HepG2 (cell line): ENCODE measurements around the gene ZNF148. TPM values are rescaled to one million over a fixed set of nuclear protein-coding genes. Genes with fewer than 3 reads are reported as not detected.

Source experiments
- ATAC-seq: fragments of 200-7000 bp; cut with Tn5 transposase; 3 replicates; pipeline ENCODE4 v1.9.1; 2020; ENCODE audit warnings: mild to moderate bottlenecking, moderate library complexity
- BruUV-seq: library from RNA; stranded (reverse); fragments of 400-500 nt; replicated peaks from 2 replicates; lab custom pipeline; 2021; lab: Mats Ljungman, UMichigan
- CTCF ChIA-PET: fragments of 300-600 bp; formaldehyde crosslinking; extraction: SDS; loops from one replicate; lab custom pipeline; 2021; ENCODE audit warnings: low total read pairs, inconsistent platforms, low intra/inter-chr PET ratio; lab: Yijun Ruan, JAX
- POLR2A ChIA-PET: fragments of 350-600 bp; sonication (Branson Sonifier 250); formaldehyde crosslinking; loops from one replicate; lab custom pipeline; 2020; ENCODE audit warnings: antibody characterized with exemption, inconsistent platforms; lab: Yijun Ruan, JAX
- DNase-seq: peaks from one replicate; pipeline ENCODE4 v3.0.0-alpha.2; 2015; ENCODE audit warnings: low spot score
- FAIRE-seq: peaks from 3 replicates; lab custom pipeline; 2011; peaks lifted over from hg19 to GRCh38; lab: Jason Lieb, UNC
- H2AFZ ChIP-seq: one replicate; pipeline ENCODE4 v1.6.1; 2011; ENCODE audit warnings: low read length, inconsistent platforms
- H3K27ac ChIP-seq: fragments of 300-600 bp; 3 replicates; pipeline ENCODE4 v1.8.0; 2011; ENCODE audit warnings: mixed run types, mild to moderate bottlenecking, mixed read lengths, low read length, inconsistent platforms; ENCODE audit not compliant: insufficient read depth; ENCODE audit errors: extremely low read length
- H3K27me3 ChIP-seq, 2 experiments: fragments of 200-600 bp in 1 of 2; 2 replicates in 1 of 2; 3 replicates in 1 of 2; pipeline versions ENCODE4 v1.6.0 to v1.8.0; 2011; ENCODE audit warnings: low read length in 2 of 2, mild to moderate bottlenecking in 2 of 2, moderate library complexity in 2 of 2, inconsistent platforms in 1 of 2; ENCODE audit not compliant: insufficient read depth in 2 of 2, control insufficient read depth in 1 of 2
- H3K36me3 ChIP-seq, 2 experiments: fragments of 200-600 bp in 1 of 2; replicated peaks in 1 of 2; 2 replicates in 1 of 2; 3 replicates in 1 of 2; pipeline versions ENCODE4 v1.5.1 to v1.8.0; 2011; ENCODE audit warnings: low read length in 2 of 2, inconsistent platforms in 1 of 2; ENCODE audit not compliant: insufficient read depth in 2 of 2, control insufficient read depth in 1 of 2
- H3K4me1 ChIP-seq: 2 replicates; pipeline ENCODE4 v1.5.1; 2012; ENCODE audit warnings: low read length, inconsistent platforms; ENCODE audit not compliant: insufficient read depth
- H3K4me2 ChIP-seq: 2 replicates; pipeline ENCODE4 v1.6.0; 2011; ENCODE audit warnings: low read depth, low read length, inconsistent platforms
- H3K4me3 ChIP-seq, 3 experiments: fragments of 200-600 bp in 1 of 3; sonication (generic), shearing (Covaris generic) in 1 of 3; replicated peaks in 1 of 3; 2 replicates each; pipeline ENCODE4 v1.5.1; 2011 to 2016; ENCODE audit warnings: low read length in 3 of 3, inconsistent platforms in 2 of 3, low read depth in 2 of 3, mild to moderate bottlenecking in 2 of 3, control low read depth in 1 of 3, mixed read lengths in 1 of 3; ENCODE audit not compliant: insufficient read depth in 1 of 3
- H3K79me2 ChIP-seq: one replicate; pipeline ENCODE4 v1.6.1; 2011; ENCODE audit warnings: low read length, inconsistent platforms; ENCODE audit not compliant: insufficient read depth
- H3K9ac ChIP-seq: 2 replicates; pipeline ENCODE4 v1.6.0; 2011; ENCODE audit warnings: mild to moderate bottlenecking, low read depth, low read length, inconsistent platforms; ENCODE audit not compliant: insufficient read depth
- H3K9me3 ChIP-seq: 2 replicates; pipeline ENCODE4 v1.5.1; 2012; ENCODE audit warnings: mild to moderate bottlenecking, low read length
- H4K20me1 ChIP-seq: 2 replicates; pipeline ENCODE4 v1.6.0; 2011; ENCODE audit warnings: inconsistent platforms, mild to moderate bottlenecking, low read length, moderate library complexity; ENCODE audit not compliant: insufficient read depth
- ATRX ChIP-seq: sonication (generic); formaldehyde crosslinking; IDR thresholded peaks from 2 replicates; pipeline ENCODE4 v1.4.0; 2020; ENCODE audit warnings: missing genetic modification reagents, borderline replicate concordance
- DRAP1 ChIP-seq: IDR thresholded peaks from 2 replicates; pipeline ENCODE4 v1.6.1; 2016; ENCODE audit warnings: missing genetic modification reagents, missing compliant biosample characterization
- GABPA ChIP-seq, 2 experiments: IDR thresholded peaks; 2 replicates each; pipeline ENCODE4 v1.6.1; 2011 to 2016; ENCODE audit warnings: low read depth in 2 of 2, low read length in 1 of 2, missing biosample characterization in 1 of 2, missing genetic modification characterization in 1 of 2
- IRF2 ChIP-seq: IDR thresholded peaks from 2 replicates; pipeline ENCODE4 v1.6.1; 2018; ENCODE audit warnings: missing genetic modification reagents, missing compliant biosample characterization
- NFE2 ChIP-seq: sonication (generic); formaldehyde crosslinking; IDR thresholded peaks from 2 replicates; pipeline ENCODE4 v1.4.0; 2020; ENCODE audit warnings: missing genetic modification reagents
- POLR2A ChIP-seq, 2 experiments: IDR thresholded peaks; 2 replicates each; pipeline ENCODE4 v1.6.1; 2011; ENCODE audit warnings: low read depth in 2 of 2, low read length in 2 of 2, mild to moderate bottlenecking in 1 of 2, moderate library complexity in 1 of 2; ENCODE audit not compliant: insufficient read depth in 1 of 2
- POLR2AphosphoS5 ChIP-seq: IDR thresholded peaks from 2 replicates; pipeline ENCODE4 v1.6.1; 2012; ENCODE audit warnings: low read depth, low read length
- PRPF4 ChIP-seq: fragments of 200-400 bp; formaldehyde crosslinking; IDR thresholded peaks from 2 replicates; pipeline ENCODE4 v1.6.1; 2016; ENCODE audit warnings: low read length, low read depth; ENCODE audit not compliant: poor library complexity, severe bottlenecking
- SSRP1 ChIP-seq: IDR thresholded peaks from 2 replicates; pipeline ENCODE4 v1.6.1; 2016; ENCODE audit warnings: control low read depth
- ZBTB4 ChIP-seq: sonication (generic); formaldehyde crosslinking; IDR thresholded peaks from 2 replicates; pipeline ENCODE4 v1.4.0; 2020; ENCODE audit warnings: missing genetic modification reagents, mild to moderate bottlenecking, borderline replicate concordance
- ZNF263 ChIP-seq: sonication (generic); formaldehyde crosslinking; IDR thresholded peaks from 2 replicates; pipeline ENCODE4 v1.4.0; 2020; ENCODE audit warnings: missing genetic modification reagents
- ZNF337 ChIP-seq: sonication (generic); formaldehyde crosslinking; IDR thresholded peaks from 2 replicates; pipeline ENCODE4 v1.5.1; 2020; ENCODE audit warnings: missing genetic modification reagents, low read depth, mild to moderate bottlenecking, borderline replicate concordance
- ZNF543 ChIP-seq: sonication (generic); formaldehyde crosslinking; IDR thresholded peaks from 2 replicates; pipeline ENCODE4 v1.4.0; 2020; ENCODE audit warnings: mild to moderate bottlenecking, missing genetic modification reagents
- ZNF556 ChIP-seq: sonication (generic); formaldehyde crosslinking; IDR thresholded peaks from 2 replicates; pipeline ENCODE4 v1.4.0; 2020; ENCODE audit warnings: mild to moderate bottlenecking, missing genetic modification reagents, borderline replicate concordance
- ZNF878 ChIP-seq: sonication (generic); formaldehyde crosslinking; IDR thresholded peaks from 2 replicates; pipeline ENCODE4 v1.8.1; 2023; ENCODE audit warnings: mild to moderate bottlenecking, missing genetic modification reagents, moderate library complexity
- WGBS: methylation state at CpG from one replicate; pipeline ENCODE4 v1.1.6; 2017; ENCODE audit warnings: low lambda C conversion rate; 5-methylcytosine and 5-hydroxymethylcytosine counted together
- in situ Hi-C: cut with HindIII; loops from 2 replicates; pipeline ENCODE4 v1.10.0; 2017; ENCODE audit warnings: low pct_unique_long_range_greater_than_20kb; ENCODE audit not compliant: extremely low pct_ligation_motif_present
- intact Hi-C: fragments of 100-400 bp; cut with micrococcal nuclease; formaldehyde crosslinking; loops from one replicate; pipeline ENCODE4 v1.10.0; 2022; ENCODE audit not compliant: unreplicated experiment
- polyA plus RNA-seq, 8 experiments: library from polyadenylated mRNA; depleted of rRNA in 3 of 8; stranded (reverse) in 7 of 8; unstranded in 1 of 8; fragments of >200 nt; fragmentation: Illumina TruSeq in 4 of 8; extraction: Trizol in 4 of 8; gene quantifications; 2 replicates each; pipeline versions ENCODE4 v1.2.1 to v1.2.3, GENCODE V29; 2011 to 2016; ENCODE audit warnings: low read depth in 4 of 8, missing spikeins in 1 of 8, mixed read lengths in 1 of 8; ENCODE audit not compliant: insufficient read depth in 1 of 8
- total RNA-seq, 5 experiments: library from RNA; depleted of rRNA; stranded (reverse); fragments of >200 nt; fragmentation: Illumina TruSeq; extraction: Trizol; gene quantifications; 2 replicates each; pipeline ENCODE4 v1.2.3, GENCODE V29; 2016; ENCODE audit warnings: low read depth in 1 of 5

The ZNF148 gene
- total and polyA plus RNA-seq, 2 of the 13 experiments (the other 11 are each of a cell fraction or from before 2014, with no cell fraction given) = 10.6 to 36.1 TPM

GRCh38 chr3:125317761-125318160, 57.4 kb downstream of the ZNF148 start:
- no peaks in the 10 kb centered on the region; a peak in 1 of 5 replicates for H3K27me3 ChIP-seq
- no peaks in the 10 kb centered on the region for H3K9me3 ChIP-seq
- no peaks in the 10 kb centered on the region for H4K20me1 ChIP-seq
- FAIRE-seq (no peak), ATAC-seq (no peak), DNase-seq (no peak)
- H3K4me3 ChIP-seq = no peak overlapping the region
- intact Hi-C loops = no loop called here
- H3K9ac ChIP-seq = no peak overlapping the region
- no peak overlapping the region for H3K27ac ChIP-seq
- H3K4me1 ChIP-seq = no peaks in the 10 kb centered on the region
- POLR2A ChIA-PET = no interaction called here
- H3K36me3 ChIP-seq = peaks cover 5 to 27% of the 10 kb centered on the region in 2 experiments
- in situ Hi-C loops = no loop called here
- whole genome bisulfite sequencing = 94% methylated on average over 1 of the region's 1 CpG
- BruUV-seq = no TSS peak
- CTCF ChIA-PET = no interaction called here
- no peak overlapping the region for H2AFZ ChIP-seq
- H3K79me2 ChIP-seq = no peaks in the 10 kb centered on the region
- H3K4me2 ChIP-seq = no peak overlapping the region
- TF ChIP-seq SSRP1 (no peak), ATRX (no peak)

GRCh38 chr3:125316949-125317348, 58.2 kb downstream of the ZNF148 start:
- no peak overlapping the region for H3K9ac ChIP-seq
- no peak overlapping the region for H3K4me2 ChIP-seq
- FAIRE-seq = no peak
- in situ Hi-C loops = no loop called here
- intact Hi-C loops = no loop called here
- DNase-seq = no peak
- no peak for ATAC-seq
- BruUV-seq = no TSS peak
- ChIA-PET CTCF (no interaction called here), POLR2A (no interaction called here)
- no peak overlapping the region for H3K4me3 ChIP-seq
- no peak overlapping the region for H2AFZ ChIP-seq
- H3K27me3 ChIP-seq = no peaks in the 10 kb centered on the region; a peak in 1 of 5 replicates
- H3K27ac ChIP-seq = no peak overlapping the region
- H3K4me1 ChIP-seq = no peaks in the 10 kb centered on the region
- no peaks in the 10 kb centered on the region for H3K9me3 ChIP-seq
- no peaks in the 10 kb centered on the region for H3K79me2 ChIP-seq
- no peaks in the 10 kb centered on the region for H4K20me1 ChIP-seq
- peaks cover 5 to 29% of the 10 kb centered on the region in 2 experiments for H3K36me3 ChIP-seq
- TF ChIP-seq ZNF878 (CRISPR knock-in tag) (no peak), ZNF337 (CRISPR knock-in tag) (no peak), DRAP1 (CRISPR knock-in tag) (no peak), GABPA (IDR thresholded peaks at IDR 0.05; ENCODE audit: low read depth, low read length) (no peak), GABPA (CRISPR knock-in tag; IDR thresholded peaks at IDR 0.05; ENCODE audit: low read depth) (no peak), ZNF263 (CRISPR knock-in tag) (no peak), PRPF4 (no peak), ZNF556 (CRISPR knock-in tag) (no peak), NFE2 (CRISPR knock-in tag) (no peak), POLR2AphosphoS5 (no peak), ZNF543 (CRISPR knock-in tag) (no peak), ZBTB4 (CRISPR knock-in tag) (no peak), POLR2A (IDR thresholded peaks at IDR 0.05; ENCODE audit: insufficient read depth in 1 of 2, low read depth in 2 of 2, low read length in 2 of 2) (no peak), IRF2 (CRISPR knock-in tag) (no peak)
